ENCODE results near the gene CCDC9B. TPM values are rescaled to one million over a fixed set of nuclear protein-coding genes. Genes with fewer than 3 reads are reported as not detected.
A peak's percentile ranks its signal among the peaks of the same experiment; 100 is the strongest.

CCDC9B gene
- total and polyA plus RNA-seq, 8 donors = 0.58 to 39.3 (median 11.3) TPM

DNA sequence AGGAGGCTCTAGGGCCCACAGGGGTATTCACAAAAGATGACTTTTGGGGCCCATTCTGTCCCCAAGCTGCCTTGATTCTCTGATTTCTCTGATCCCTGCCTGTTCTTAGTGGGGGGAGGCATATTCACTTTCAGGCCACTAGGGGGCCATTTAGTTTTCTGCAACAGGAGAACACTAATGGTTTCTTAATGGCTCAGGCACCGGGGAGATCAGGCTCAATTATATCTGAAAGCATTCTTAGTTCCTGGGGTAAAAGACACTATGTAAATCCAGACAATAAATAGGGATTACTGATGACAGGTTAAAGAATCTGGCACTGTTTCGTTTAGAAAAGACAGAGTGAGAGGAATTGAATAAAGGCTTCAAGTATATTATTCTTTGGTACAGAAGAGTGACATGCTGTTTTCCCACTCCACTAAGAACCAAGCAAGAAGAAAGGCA lies 19.8 kb downstream of the CCDC9B start:
- Histone ChIP-seq H3K9me3 (no peaks in the 10 kb centered on the region), H3K4me3 (no peak overlapping the region), H3K27ac (peak overlapping the region in 1 of 5 donors; percentile 90), H3K36me3 (no peaks in the 10 kb centered on the region), H3K4me1 (peaks cover 10 to 32% (median 26%) of the 10 kb centered on the region in 4 donors), H3K27me3 (no peaks in the 10 kb centered on the region)
- TF ChIP-seq EP300 (IDR thresholded peaks at IDR 0.05) = no peak
- peak in 1 of 3 donors; percentile 40 for TF ChIP-seq POLR2AphosphoS5 (IDR thresholded peaks at IDR 0.05)
- TF ChIP-seq, protein P1, sequence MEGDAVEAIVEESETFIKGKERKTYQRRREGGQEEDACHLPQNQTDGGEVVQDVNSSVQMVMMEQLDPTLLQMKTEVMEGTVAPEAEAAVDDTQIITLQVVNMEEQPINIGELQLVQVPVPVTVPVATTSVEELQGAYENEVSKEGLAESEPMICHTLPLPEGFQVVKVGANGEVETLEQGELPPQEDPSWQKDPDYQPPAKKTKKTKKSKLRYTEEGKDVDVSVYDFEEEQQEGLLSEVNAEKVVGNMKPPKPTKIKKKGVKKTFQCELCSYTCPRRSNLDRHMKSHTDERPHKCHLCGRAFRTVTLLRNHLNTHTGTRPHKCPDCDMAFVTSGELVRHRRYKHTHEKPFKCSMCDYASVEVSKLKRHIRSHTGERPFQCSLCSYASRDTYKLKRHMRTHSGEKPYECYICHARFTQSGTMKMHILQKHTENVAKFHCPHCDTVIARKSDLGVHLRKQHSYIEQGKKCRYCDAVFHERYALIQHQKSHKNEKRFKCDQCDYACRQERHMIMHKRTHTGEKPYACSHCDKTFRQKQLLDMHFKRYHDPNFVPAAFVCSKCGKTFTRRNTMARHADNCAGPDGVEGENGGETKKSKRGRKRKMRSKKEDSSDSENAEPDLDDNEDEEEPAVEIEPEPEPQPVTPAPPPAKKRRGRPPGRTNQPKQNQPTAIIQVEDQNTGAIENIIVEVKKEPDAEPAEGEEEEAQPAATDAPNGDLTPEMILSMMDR (IDR thresholded peaks at IDR 0.05) = peak in 6 of 7 experiments; percentile 55 to 93 (median 86)
- no peak for TF ChIP-seq POLR2A (IDR thresholded peaks at IDR 0.05)
- WGBS, 5 donors = 0 to 4% (median 2%) methylated on average over 2 of the region's 2 CpGs
- intact Hi-C loops (cut with DNase I; ENCODE audit: low total_unique reads) = no loop called here
- peak; percentile 66 to 84 for DNase-seq

DNA sequence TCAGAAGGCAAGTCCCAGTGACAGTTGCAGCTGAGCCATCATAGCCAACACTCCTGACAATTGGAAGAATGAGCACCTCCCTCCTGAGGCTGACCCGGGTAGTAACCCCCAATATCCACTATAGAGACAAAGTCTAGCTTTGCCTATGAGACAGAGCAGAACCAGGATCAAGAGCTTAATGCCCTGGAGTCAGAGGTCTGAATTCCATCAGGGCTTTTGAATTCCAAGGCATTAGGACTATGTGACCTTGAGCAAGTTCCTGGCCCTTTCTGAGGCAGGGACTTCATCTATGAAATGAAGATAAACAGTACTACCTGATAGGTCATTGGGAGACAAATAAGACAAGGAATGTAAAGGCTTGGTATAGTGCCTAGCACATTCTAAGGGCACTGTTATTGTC lies 20.3 kb downstream of the CCDC9B start:
- H3K36me3 ChIP-seq = no peaks in the 10 kb centered on the region
- peaks cover 10 to 27% (median 22%) of the 10 kb centered on the region in 4 donors for H3K4me1 ChIP-seq
- intact Hi-C loops (cut with DNase I; ENCODE audit: low total_unique reads) = no loop called here
- peak overlapping the region in 1 of 5 donors; percentile 90 for H3K27ac ChIP-seq
- 89 to 100% (median 95%) methylated on average over 1 of the region's 1 CpG for WGBS, 5 donors
- H3K4me3 ChIP-seq = no peak overlapping the region
- peaks cover 0 to 3% (median 0%) of the 10 kb centered on the region in 3 donors for H3K27me3 ChIP-seq
- TF ChIP-seq POLR2AphosphoS5 (IDR thresholded peaks at IDR 0.05) (no peak), EP300 (IDR thresholded peaks at IDR 0.05) (no peak), POLR2A (IDR thresholded peaks at IDR 0.05) (no peak)
- TF ChIP-seq, protein P1 (IDR thresholded peaks at IDR 0.05) = no peak
- H3K9me3 ChIP-seq = no peaks in the 10 kb centered on the region
- DNase-seq = no peak

DNA sequence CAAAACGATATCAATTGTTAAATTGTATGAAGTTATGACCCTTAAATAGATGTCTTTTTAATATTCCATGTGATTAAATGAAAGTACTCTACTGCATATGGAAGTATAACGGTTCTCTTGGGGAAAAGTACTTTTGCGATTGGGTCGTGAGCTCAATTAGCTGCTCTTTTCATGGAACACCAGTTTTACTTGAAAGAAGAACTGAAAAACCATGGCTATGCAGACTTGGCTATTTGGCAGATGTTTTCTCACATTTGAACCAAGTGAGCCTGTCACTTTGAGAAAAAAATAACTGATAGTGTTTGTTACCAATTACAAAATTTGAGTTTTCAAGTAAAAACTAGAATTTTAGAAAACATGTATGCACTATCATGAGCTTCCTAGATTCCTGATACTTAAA lies 23.2 kb downstream of the CCDC9B start:
- H3K4me3 ChIP-seq = no peak overlapping the region
- TF ChIP-seq, protein P1 (IDR thresholded peaks at IDR 0.05) = no peak
- TF ChIP-seq POLR2A (IDR thresholded peaks at IDR 0.05) (no peak), EP300 (IDR thresholded peaks at IDR 0.05) (no peak), POLR2AphosphoS5 (IDR thresholded peaks at IDR 0.05) (no peak)
- peaks cover 0 to 5% (median 0%) of the 10 kb centered on the region in 3 donors for H3K27me3 ChIP-seq
- H3K4me1 ChIP-seq = peaks cover 0 to 22% (median 13%) of the 10 kb centered on the region in 4 donors
- H3K27ac ChIP-seq = no peak overlapping the region
- no peak for DNase-seq
- no peaks in the 10 kb centered on the region for H3K36me3 ChIP-seq
- no peaks in the 10 kb centered on the region for H3K9me3 ChIP-seq
- intact Hi-C loops (cut with DNase I; ENCODE audit: low total_unique reads) = no loop called here
- WGBS, 5 donors = 78 to 84% (median 81%) methylated on average over 4 of the region's 4 CpGs

DNA sequence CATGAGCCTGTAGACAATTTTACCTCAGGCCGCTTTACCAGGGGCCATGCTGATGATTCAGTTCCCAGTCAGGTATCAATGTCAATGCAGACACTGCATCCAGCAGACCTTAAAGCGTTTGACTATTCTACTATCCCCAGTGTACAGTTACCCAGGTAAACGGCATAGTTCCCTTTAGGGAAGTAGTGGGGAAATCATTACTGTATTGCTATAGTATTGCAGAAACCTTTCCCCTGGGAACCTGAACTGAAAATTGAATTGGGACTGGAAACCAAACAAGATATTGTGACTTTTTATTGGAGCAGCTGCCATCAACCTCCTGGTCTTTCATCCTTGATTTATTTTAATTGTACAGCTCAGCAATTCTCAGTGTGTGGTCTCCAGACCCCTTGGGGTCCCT lies 23.8 kb downstream of the CCDC9B start:
- no peak for DNase-seq
- Histone ChIP-seq H3K4me3 (no peak overlapping the region), H3K9me3 (no peaks in the 10 kb centered on the region), H3K4me1 (peaks cover 0 to 21% (median 12%) of the 10 kb centered on the region in 4 donors), H3K27ac (no peak overlapping the region), H3K27me3 (peaks cover 0 to 5% (median 0%) of the 10 kb centered on the region in 3 donors), H3K36me3 (no peaks in the 10 kb centered on the region)
- 79 to 95% (median 85%) methylated on average over 3 of the region's 3 CpGs for WGBS, 5 donors
- no peak for TF ChIP-seq POLR2A (IDR thresholded peaks at IDR 0.05)
- TF ChIP-seq, protein P1 (IDR thresholded peaks at IDR 0.05) = no peak
- no peak for TF ChIP-seq EP300 (IDR thresholded peaks at IDR 0.05)
- TF ChIP-seq POLR2AphosphoS5 (IDR thresholded peaks at IDR 0.05) = no peak
- intact Hi-C loops (cut with DNase I; ENCODE audit: low total_unique reads) = no loop called here

Measured in stomach (tissue), 9 donors.